Stimulated activated CD4-positive, alpha-beta T cell treated with anti-CD3 and anti-CD28 coated beads, Interleukin-15, amount 100 ng/mL, for 48 hours (primary cell): ENCODE results near the gene DNASE2.
"Not testable (repeated sequence)": the region's sequence is repeated elsewhere in the genome, so short reads cannot be mapped to it uniquely, and the experiment has no call there.

Experiments used
- DNase-seq, 2 donors: peaks; one replicate each; pipeline ENCODE4 v3.0.0-alpha.2; 2020; ENCODE audit warnings: low read depth in 2 of 2

Gene DNASE2

GRCh38 chr19:12864721-12865715 lies 16.2 kb downstream of the DNASE2 start:
- no peak for DNase-seq

- DNase-seq: no peak
These were observed 17.1 kb downstream of the DNASE2 start for GRCh38 chr19:12864143-12864542.

- no peak for DNase-seq
These were observed 21.7 kb downstream of the DNASE2 start for GRCh38 chr19:12859546-12859945.

- no peak for DNase-seq
These were observed 23.0 kb downstream of the DNASE2 start for GRCh38 chr19:12858041-12858928.

GRCh38 chr19:12856653-12857052 lies 24.6 kb downstream of the DNASE2 start:
- DNase-seq: no peak

- DNase-seq: peak; percentile 77 to 87
These were observed 33.8 kb downstream of the DNASE2 start for GRCh38 chr19:12847159-12848139.

- DNase-seq: not testable (repeated sequence)
These were observed 34.6 kb downstream of the DNASE2 start for GRCh38 chr19:12846613-12847012.

GRCh38 chr19:12843999-12844732 lies 37.1 kb downstream of the DNASE2 start:
- no peak for DNase-seq

- no peak for DNase-seq
These were observed 37.9 kb downstream of the DNASE2 start for GRCh38 chr19:12843328-12843727.

GRCh38 chr19:12842511-12842910 lies 38.7 kb downstream of the DNASE2 start:
- DNase-seq: no peak

GRCh38 chr19:12841094-12841493 lies 40.2 kb downstream of the DNASE2 start:
- DNase-seq: no peak

GRCh38 chr19:12840091-12841079 lies 40.9 kb downstream of the DNASE2 start:
- DNase-seq: peak; percentile 61 to 62

GRCh38 chr19:12838886-12839756 lies 42.1 kb downstream of the DNASE2 start:
- no peak for DNase-seq

GRCh38 chr19:12838182-12838885 lies 42.9 kb downstream of the DNASE2 start, which contains the start of gene MAST1:
Gene MAST1 (plus strand): TSS chr19:12838515. CDS start chr19:12838573, 58 bp downstream.
- peak in 1 of 2 donors; percentile 49 for DNase-seq

GRCh38 chr19:12837225-12837624 lies 44.0 kb downstream of the DNASE2 start:
- no peak for DNase-seq

- no peak for DNase-seq
These were observed 44.8 kb downstream of the DNASE2 start for GRCh38 chr19:12836529-12836863.

GRCh38 chr19:12834976-12835757 lies 46.1 kb downstream of the DNASE2 start:
- peak in 1 of 2 donors; percentile 18 for DNase-seq
